GM19324 (cell line): ENCODE measurements around the gene ACTMAP.

ENCODE experiments used
- ATAC-seq: cut with Tn5 transposase; IDR thresholded peaks from one replicate; pipeline ENCODE4 v1.9.1; 2021; ENCODE audit warnings: mild to moderate bottlenecking, moderate library complexity; ENCODE audit not compliant: unreplicated experiment, low FRiP score

Gene ACTMAP

GRCh38 chr19:40723661-40724254 lies 26.5 kb downstream of the ACTMAP start:
- no peak for ATAC-seq

GRCh38 chr19:40721936-40722661 lies 28.2 kb downstream of the ACTMAP start:
- no peak for ATAC-seq

- ATAC-seq, result no peak
Observed at GRCh38 chr19:40721140-40721486, 29.2 kb downstream of the ACTMAP start.

GRCh38 chr19:40719414-40719894 lies 30.8 kb downstream of the ACTMAP start:
- ATAC-seq, result no peak

- no peak for ATAC-seq
Observed at GRCh38 chr19:40718774-40719391, 31.4 kb downstream of the ACTMAP start.

- no peak for ATAC-seq
Observed at GRCh38 chr19:40717880-40718773, 32.1 kb downstream of the ACTMAP start.

- peak; percentile 2 for ATAC-seq
Observed at GRCh38 chr19:40717325-40717879, 32.9 kb downstream of the ACTMAP start.

- ATAC-seq, result peak; percentile 83
Observed at GRCh38 chr19:40716482-40717324, 33.6 kb downstream of the ACTMAP start, which contains the start of the genes COQ8B and ITPKC. TSS of gene COQ8B (minus strand) at chr19:40716886. CDS start at chr19:40714632, 2,254 bp downstream. TSS of gene ITPKC (plus strand) at chr19:40717112. CDS start at chr19:40717136, 24 bp downstream.

- ATAC-seq, result no peak
Observed at GRCh38 chr19:40716031-40716481, 34.2 kb downstream of the ACTMAP start.

- peak; percentile 45 for ATAC-seq
Observed at GRCh38 chr19:40714441-40715299, 35.6 kb downstream of the ACTMAP start.

GRCh38 chr19:40713939-40714338 lies 36.3 kb downstream of the ACTMAP start:
- no peak for ATAC-seq

GRCh38 chr19:40709817-40710216 lies 40.5 kb downstream of the ACTMAP start:
- ATAC-seq, result no peak

- no peak for ATAC-seq
Observed at GRCh38 chr19:40707615-40708014, 42.7 kb downstream of the ACTMAP start.

- no peak for ATAC-seq
Observed at GRCh38 chr19:40705950-40706619, 44.2 kb downstream of the ACTMAP start.

GRCh38 chr19:40705362-40705651 lies 45.0 kb downstream of the ACTMAP start:
- no peak for ATAC-seq

GRCh38 chr19:40704491-40705361 lies 45.6 kb downstream of the ACTMAP start:
- ATAC-seq, result no peak
